ENCODE measurements around the gene MAPK9. TPM values are rescaled to one million over a fixed set of nuclear protein-coding genes. Genes with fewer than 3 reads are reported as not detected.
"Not testable (repeated sequence)": the region's sequence is repeated elsewhere in the genome, so short reads cannot be mapped to it uniquely, and the experiment has no call there.

MAPK9 gene
- total and polyA plus RNA-seq, 2 donors, result 14.6 to 20.3 TPM

DNA sequence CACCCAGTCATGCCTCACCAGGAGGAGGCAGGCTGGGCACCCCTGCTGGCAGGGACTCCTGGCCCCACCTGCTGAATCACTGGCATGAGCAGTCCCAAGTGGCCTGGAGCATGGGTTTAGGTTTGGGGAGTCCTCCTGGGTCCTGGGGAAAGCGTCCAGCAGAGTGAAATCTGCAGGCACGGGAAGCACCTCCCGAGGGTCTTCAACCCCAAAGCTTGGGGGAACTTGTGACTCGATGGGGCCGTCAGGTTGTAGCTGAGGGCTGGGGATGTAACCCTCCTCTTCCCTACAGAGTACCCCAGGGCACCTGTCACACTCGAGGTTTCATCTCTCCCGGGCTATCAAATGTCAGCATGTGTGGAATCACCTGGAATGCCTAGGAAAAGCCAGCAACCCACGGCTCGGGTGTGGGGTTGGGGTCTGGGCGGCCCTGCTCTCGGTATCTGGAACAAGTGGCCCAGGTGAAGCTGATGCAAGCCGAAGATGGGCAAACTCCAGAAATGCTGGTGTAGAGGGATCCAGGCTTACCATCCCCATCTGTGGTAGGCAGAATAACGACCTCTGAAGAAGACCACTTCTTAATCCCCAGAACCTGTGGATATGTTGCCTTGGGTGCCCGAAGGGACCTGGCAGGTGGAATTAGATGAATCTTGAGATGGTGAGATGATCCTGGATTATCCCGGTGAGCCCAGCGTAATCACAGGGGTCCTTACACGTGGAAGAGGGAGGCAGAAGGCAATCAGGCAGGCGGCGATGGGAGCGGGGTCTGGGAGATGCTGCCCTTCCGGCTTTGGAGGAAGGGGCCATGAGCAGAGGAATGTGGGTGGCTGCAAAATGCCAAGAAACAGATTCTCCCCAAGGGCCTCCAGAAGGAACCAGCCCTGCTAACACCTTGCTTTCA, 76.8 kb downstream of the MAPK9 start:
- Histone ChIP-seq H3K9me3 (ENCODE audit: control insufficient read depth in 2 of 2, insufficient read depth in 1 of 2, low read length in 1 of 2) (peaks cover 0 to 5% of the 10 kb centered on the region in 2 donors), H3K36me3 (ENCODE audit: control insufficient read depth in 2 of 2, insufficient read depth in 2 of 2, low read length in 1 of 2) (no peaks in the 10 kb centered on the region), H3K27me3 (ENCODE audit: control insufficient read depth in 2 of 2, insufficient read depth in 1 of 2, low read length in 1 of 2) (peaks cover 3 to 15% of the 10 kb centered on the region in 2 donors), H3K27ac (ENCODE audit: low read depth in 1 of 2, low read length in 1 of 2) (no peak overlapping the region), H3K4me1 (ENCODE audit: control insufficient read depth in 2 of 2, insufficient read depth in 2 of 2, low read length in 2 of 2) (no peaks in the 10 kb centered on the region), H3K4me3 (ENCODE audit: low read length in 2 of 2) (no peak overlapping the region)
- WGBS, result 96% methylated on average over 21 of the region's 21 CpGs
- DNase-seq (ENCODE audit: low read depth in 6 of 9, low spot score in 9 of 9), result no peak

DNA sequence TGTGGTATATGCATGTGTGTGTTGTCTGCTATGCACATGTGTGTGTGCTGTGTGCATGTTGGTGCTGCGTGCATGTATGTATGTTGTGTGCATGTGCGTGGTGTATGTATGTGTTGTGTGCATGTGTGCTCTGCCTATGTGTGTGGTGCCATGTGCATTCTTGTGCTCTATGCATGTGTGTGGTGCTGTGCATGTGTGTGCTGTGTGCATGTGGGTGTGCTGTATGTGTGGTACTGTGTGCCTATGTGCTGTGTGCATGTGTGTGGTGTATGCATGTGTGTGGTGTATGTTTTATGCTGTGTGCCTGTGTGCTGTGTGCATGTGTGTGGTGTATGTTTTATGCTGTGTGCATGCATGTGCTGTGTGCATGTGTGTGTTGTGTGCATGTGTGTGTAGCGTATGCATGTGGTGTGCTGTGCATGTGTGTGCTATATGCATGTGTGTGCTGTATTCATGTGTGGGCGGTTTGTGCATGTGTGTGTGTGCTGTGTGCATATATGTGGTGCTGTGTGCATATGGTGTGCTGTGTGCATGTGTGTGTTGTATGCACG, 78.2 kb downstream of the MAPK9 start:
- Histone ChIP-seq H3K27me3 (ENCODE audit: control insufficient read depth in 2 of 2, insufficient read depth in 1 of 2, low read length in 1 of 2) (peaks cover 11 to 25% of the 10 kb centered on the region in 2 donors), H3K36me3 (ENCODE audit: control insufficient read depth in 2 of 2, insufficient read depth in 2 of 2, low read length in 1 of 2) (no peaks in the 10 kb centered on the region), H3K4me1 (ENCODE audit: control insufficient read depth in 2 of 2, insufficient read depth in 2 of 2, low read length in 2 of 2) (no peaks in the 10 kb centered on the region), H3K27ac (ENCODE audit: low read depth in 1 of 2, low read length in 1 of 2) (no peak overlapping the region), H3K9me3 (ENCODE audit: control insufficient read depth in 2 of 2, insufficient read depth in 1 of 2, low read length in 1 of 2) (peaks cover 0 to 5% of the 10 kb centered on the region in 2 donors), H3K4me3 (ENCODE audit: low read length in 2 of 2) (no peak overlapping the region)
- WGBS, result 91% methylated on average over 5 of the region's 5 CpGs
- no peak for DNase-seq (ENCODE audit: low read depth in 6 of 9, low spot score in 9 of 9)

DNA sequence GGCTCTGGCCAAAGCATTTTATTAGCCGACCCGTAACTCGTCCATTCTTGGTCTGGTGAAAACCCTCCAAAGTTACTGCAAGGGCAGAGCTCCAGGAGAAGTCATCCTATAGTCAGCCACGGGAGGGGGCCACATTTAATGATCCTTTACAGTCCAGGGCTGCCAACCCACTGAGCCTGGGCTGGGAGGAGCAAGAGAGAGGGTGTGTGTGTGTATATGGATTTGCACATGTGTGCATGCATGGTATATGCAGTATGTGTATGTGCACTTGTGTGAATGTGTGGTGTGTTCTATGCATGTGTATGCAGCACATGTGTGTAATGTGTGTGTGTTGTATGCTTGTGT, 78.7 kb downstream of the MAPK9 start:
- no peak for DNase-seq (ENCODE audit: low read depth in 6 of 9, low spot score in 9 of 9)
- H3K27ac ChIP-seq (ENCODE audit: low read depth in 1 of 2, low read length in 1 of 2), result no peak overlapping the region
- 22% methylated on average over 4 of the region's 4 CpGs for WGBS
- H3K9me3 ChIP-seq (ENCODE audit: control insufficient read depth in 2 of 2, insufficient read depth in 1 of 2, low read length in 1 of 2), result peaks cover 0 to 5% of the 10 kb centered on the region in 2 donors
- no peaks in the 10 kb centered on the region for H3K36me3 ChIP-seq (ENCODE audit: control insufficient read depth in 2 of 2, insufficient read depth in 2 of 2, low read length in 1 of 2)
- no peak overlapping the region for H3K4me3 ChIP-seq (ENCODE audit: low read length in 2 of 2)
- peaks cover 16 to 29% of the 10 kb centered on the region in 2 donors for H3K27me3 ChIP-seq (ENCODE audit: control insufficient read depth in 2 of 2, insufficient read depth in 1 of 2, low read length in 1 of 2)
- H3K4me1 ChIP-seq (ENCODE audit: control insufficient read depth in 2 of 2, insufficient read depth in 2 of 2, low read length in 2 of 2), result peaks cover 3 to 4% of the 10 kb centered on the region in 2 donors

DNA sequence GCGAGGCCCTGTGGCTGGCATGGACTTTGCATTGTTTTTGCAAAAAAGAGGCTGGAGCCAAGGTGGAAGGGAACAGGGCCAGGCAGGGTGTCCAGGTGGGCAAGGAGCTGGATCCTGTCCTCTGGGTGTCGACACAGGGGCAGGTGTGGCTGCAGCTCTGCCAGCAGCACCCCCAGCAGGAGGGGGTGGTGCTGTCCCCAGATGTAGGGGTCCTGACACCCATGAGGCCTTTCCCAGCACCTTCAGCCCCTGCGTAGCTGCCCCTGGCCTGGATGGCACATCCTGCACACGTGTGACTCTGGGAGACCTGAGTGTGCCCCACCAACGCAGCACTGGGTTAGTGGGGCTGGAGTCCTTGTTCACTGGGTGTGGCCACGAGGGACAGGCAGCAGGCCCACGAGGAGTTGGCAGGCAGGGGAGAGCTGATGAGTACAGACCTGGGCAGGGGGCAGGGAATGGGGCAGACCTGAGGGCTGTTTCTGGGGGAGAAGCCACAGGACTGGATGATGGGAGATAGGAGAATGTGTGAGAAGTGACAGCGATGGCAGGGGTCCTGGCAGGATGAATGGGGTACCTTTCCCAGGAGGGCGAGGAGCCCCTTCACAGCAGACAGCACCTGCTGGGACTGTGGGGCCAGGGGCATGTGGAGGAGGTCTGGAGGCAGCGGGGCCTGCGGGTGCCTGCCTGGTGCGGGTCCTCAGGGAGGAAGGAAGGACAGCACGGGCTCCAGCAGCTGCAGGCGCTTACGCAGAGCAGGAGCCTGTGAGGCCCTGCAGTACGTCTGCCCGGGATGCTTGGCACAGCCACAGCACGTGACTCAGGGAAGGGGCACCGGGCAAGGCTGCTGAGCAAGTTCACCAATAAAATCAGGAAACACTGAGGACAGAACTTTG, 79.3 kb downstream of the MAPK9 start:
- 39% methylated on average over 19 of the region's 19 CpGs for WGBS
- Histone ChIP-seq H3K27me3 (ENCODE audit: control insufficient read depth in 2 of 2, insufficient read depth in 1 of 2, low read length in 1 of 2) (peaks cover 20 to 36% of the 10 kb centered on the region in 2 donors), H3K36me3 (ENCODE audit: control insufficient read depth in 2 of 2, insufficient read depth in 2 of 2, low read length in 1 of 2) (no peaks in the 10 kb centered on the region), H3K27ac (ENCODE audit: low read depth in 1 of 2, low read length in 1 of 2) (no peak overlapping the region), H3K9me3 (ENCODE audit: control insufficient read depth in 2 of 2, insufficient read depth in 1 of 2, low read length in 1 of 2) (peaks cover 0 to 5% of the 10 kb centered on the region in 2 donors), H3K4me3 (ENCODE audit: low read length in 2 of 2) (no peak overlapping the region), H3K4me1 (ENCODE audit: control insufficient read depth in 2 of 2, insufficient read depth in 2 of 2, low read length in 2 of 2) (peaks cover 3 to 5% of the 10 kb centered on the region in 2 donors)
- no peak for DNase-seq (ENCODE audit: low read depth in 6 of 9, low spot score in 9 of 9)

DNA sequence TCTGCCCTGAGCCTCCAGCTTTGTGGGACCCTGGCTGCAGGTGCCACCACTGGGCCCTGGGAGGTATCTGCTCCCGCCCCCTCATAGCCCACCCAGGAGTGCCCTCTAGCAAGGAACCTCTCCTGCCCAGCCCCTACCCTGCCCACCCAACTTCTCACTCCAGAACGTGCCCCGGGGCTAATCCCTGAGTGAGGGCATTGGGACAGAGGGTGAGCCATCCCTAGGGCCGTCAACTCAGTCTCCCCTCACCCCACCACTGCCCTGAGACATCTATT, 80.2 kb downstream of the MAPK9 start:
- DNase-seq (ENCODE audit: low read depth in 6 of 9, low spot score in 9 of 9), result no peak
- H3K27ac ChIP-seq (ENCODE audit: low read depth in 1 of 2, low read length in 1 of 2), result no peak overlapping the region
- peaks cover 0 to 5% of the 10 kb centered on the region in 2 donors for H3K9me3 ChIP-seq (ENCODE audit: control insufficient read depth in 2 of 2, insufficient read depth in 1 of 2, low read length in 1 of 2)
- H3K4me3 ChIP-seq (ENCODE audit: low read length in 2 of 2), result no peak overlapping the region
- WGBS, result 93% methylated on average over 4 of the region's 4 CpGs
- H3K4me1 ChIP-seq (ENCODE audit: control insufficient read depth in 2 of 2, insufficient read depth in 2 of 2, low read length in 2 of 2), result peaks cover 3 to 5% of the 10 kb centered on the region in 2 donors
- H3K36me3 ChIP-seq (ENCODE audit: control insufficient read depth in 2 of 2, insufficient read depth in 2 of 2, low read length in 1 of 2), result no peaks in the 10 kb centered on the region
- peaks cover 25 to 45% of the 10 kb centered on the region in 2 donors for H3K27me3 ChIP-seq (ENCODE audit: control insufficient read depth in 2 of 2, insufficient read depth in 1 of 2, low read length in 1 of 2)

DNA sequence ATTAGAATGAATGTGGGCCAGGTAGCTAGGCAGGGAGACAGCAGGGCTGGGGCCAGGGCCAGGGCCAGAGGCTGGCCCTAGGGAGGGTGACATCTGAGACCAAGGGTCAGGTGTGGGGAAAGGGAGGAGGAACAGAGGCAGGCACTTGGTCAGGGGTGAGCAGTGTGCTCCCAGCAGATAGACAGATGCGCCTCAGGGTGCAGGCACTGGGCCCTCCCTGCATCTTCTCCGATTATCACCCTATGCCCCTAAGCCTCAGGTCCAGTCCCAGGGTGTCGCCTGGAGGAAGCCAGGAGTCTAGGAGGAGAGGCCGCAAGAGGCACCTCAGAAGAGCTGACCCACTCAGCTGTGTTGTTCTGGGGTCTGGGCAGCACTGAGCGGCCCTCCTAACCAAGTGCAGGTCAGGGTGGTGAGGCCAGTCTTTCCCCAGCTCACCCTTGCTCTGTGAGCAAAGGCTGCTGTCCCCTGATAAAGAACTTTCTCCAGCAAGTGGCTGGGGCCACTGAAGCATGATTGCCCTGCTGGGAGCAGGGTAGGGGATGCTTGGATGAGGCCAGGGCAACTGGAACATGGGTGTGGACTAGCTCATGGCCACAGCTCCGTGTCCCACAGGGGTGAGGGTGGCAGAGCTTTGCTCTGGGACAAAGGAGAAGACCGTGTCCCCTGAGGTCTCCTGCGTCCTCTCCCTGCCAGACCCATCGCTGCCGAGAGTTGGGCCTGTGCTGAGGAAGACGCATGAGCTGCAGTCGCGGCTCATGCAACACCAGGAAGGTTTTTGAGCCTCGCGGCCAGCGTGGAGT, 80.7 kb downstream of the MAPK9 start:
- 93% methylated on average over 16 of the region's 16 CpGs for WGBS
- no peak overlapping the region for H3K27ac ChIP-seq (ENCODE audit: low read depth in 1 of 2, low read length in 1 of 2)
- H3K4me3 ChIP-seq (ENCODE audit: low read length in 2 of 2), result no peak overlapping the region
- H3K9me3 ChIP-seq (ENCODE audit: control insufficient read depth in 2 of 2, insufficient read depth in 1 of 2, low read length in 1 of 2), result peaks cover 0 to 5% of the 10 kb centered on the region in 2 donors
- peaks cover 3 to 5% of the 10 kb centered on the region in 2 donors for H3K4me1 ChIP-seq (ENCODE audit: control insufficient read depth in 2 of 2, insufficient read depth in 2 of 2, low read length in 2 of 2)
- no peak for DNase-seq (ENCODE audit: low read depth in 6 of 9, low spot score in 9 of 9)
- peaks cover 25 to 46% of the 10 kb centered on the region in 2 donors for H3K27me3 ChIP-seq (ENCODE audit: control insufficient read depth in 2 of 2, insufficient read depth in 1 of 2, low read length in 1 of 2)
- no peaks in the 10 kb centered on the region for H3K36me3 ChIP-seq (ENCODE audit: control insufficient read depth in 2 of 2, insufficient read depth in 2 of 2, low read length in 1 of 2)

DNA sequence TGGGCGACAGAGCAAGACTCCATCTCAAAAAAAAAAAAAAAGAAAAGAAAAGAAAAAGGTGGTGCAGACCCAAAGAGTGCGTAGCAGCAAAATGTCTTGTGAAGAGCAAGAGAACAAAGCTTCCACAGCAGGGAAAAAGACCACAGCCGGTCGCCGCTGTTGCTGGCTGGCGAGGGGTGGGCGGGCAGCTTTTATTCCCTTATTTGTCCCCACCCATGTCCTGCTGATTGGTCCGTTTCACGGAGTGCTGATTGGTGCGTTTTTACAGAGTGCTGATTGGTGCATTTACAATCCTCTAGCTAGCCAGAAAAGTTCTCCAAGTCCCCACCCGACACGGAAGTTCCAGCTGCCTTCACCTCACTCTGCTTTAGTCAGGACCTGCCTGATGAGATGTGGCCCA, 81.8 kb downstream of the MAPK9 start:
- not testable (repeated sequence) for DNase-seq (ENCODE audit: low read depth in 6 of 9, low spot score in 9 of 9)

DNA sequence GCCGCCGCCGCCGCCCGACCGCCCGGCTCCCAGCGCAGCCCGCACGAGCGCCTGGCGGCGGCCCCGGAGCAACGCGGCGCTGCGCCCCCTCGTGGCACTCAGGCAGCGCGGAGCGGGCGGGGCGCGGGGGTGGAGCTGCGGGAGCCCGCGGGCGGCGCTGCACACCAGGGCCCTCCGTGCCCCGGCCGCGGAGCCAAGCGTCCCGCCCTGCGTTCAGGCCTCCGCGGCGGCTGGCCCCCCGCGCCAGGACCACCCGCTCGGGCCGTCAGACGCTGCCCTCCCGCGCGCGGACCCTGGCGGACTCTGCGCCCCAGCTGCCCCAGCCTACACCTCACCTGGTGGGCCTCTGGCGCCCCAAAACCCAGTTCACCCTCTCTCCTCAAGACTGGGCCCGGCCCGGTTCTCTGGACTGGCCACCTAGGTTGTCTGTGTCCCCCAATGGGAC, 82.7 kb downstream of the MAPK9 start, which contains the start of gene RASGEF1C:
Gene RASGEF1C (minus strand): TSS at position 75 of the 445 bp plus-strand sequence. CDS start 71,159 bp downstream, outside the sequence.
- H3K27me3 ChIP-seq (ENCODE audit: control insufficient read depth in 2 of 2, insufficient read depth in 1 of 2, low read length in 1 of 2), result peaks cover 25 to 49% of the 10 kb centered on the region in 2 donors
- DNase-seq (ENCODE audit: low read depth in 6 of 9, low spot score in 9 of 9), result peak in 8 of 9 donors; percentile 11 to 71 (median 43)
- no peak within 1 kb of the TSS for H3K27ac ChIP-seq (ENCODE audit: low read depth in 1 of 2, low read length in 1 of 2)
- H3K36me3 ChIP-seq (ENCODE audit: control insufficient read depth in 2 of 2, insufficient read depth in 2 of 2, low read length in 1 of 2), result no peaks in the 10 kb centered on the region
- peak within 1 kb of the TSS in 1 of 2 donors; percentile 55 for H3K4me3 ChIP-seq (ENCODE audit: low read length in 2 of 2)
- H3K4me1 ChIP-seq (ENCODE audit: control insufficient read depth in 2 of 2, insufficient read depth in 2 of 2, low read length in 2 of 2), result peaks cover 3 to 5% of the 10 kb centered on the region in 2 donors
- WGBS, result 7% methylated on average over 55 of the region's 55 CpGs
- no peaks in the 10 kb centered on the region for H3K9me3 ChIP-seq (ENCODE audit: control insufficient read depth in 2 of 2, insufficient read depth in 1 of 2, low read length in 1 of 2)

More for the DNA sequence above, 81.8 kb downstream of the MAPK9 start:
- WGBS, result 96% methylated on average over 12 of the region's 12 CpGs
- H3K9me3 ChIP-seq (ENCODE audit: control insufficient read depth in 2 of 2, insufficient read depth in 1 of 2, low read length in 1 of 2); H3K4me1 ChIP-seq (ENCODE audit: control insufficient read depth in 2 of 2, insufficient read depth in 2 of 2, low read length in 2 of 2); H3K36me3 ChIP-seq (ENCODE audit: control insufficient read depth in 2 of 2, insufficient read depth in 2 of 2, low read length in 1 of 2); H3K27ac ChIP-seq (ENCODE audit: low read depth in 1 of 2, low read length in 1 of 2); H3K4me3 ChIP-seq (ENCODE audit: low read length in 2 of 2): not testable (repeated sequence)
- H3K27me3 ChIP-seq (ENCODE audit: control insufficient read depth in 2 of 2, insufficient read depth in 1 of 2, low read length in 1 of 2), result peaks cover 25 to 49% of the 10 kb centered on the region in 2 donors

Measured in thymus (tissue), 11 donors.